ENCODE results near the gene TBC1D30.
"Not testable (repeated sequence)": the region's sequence is repeated elsewhere in the genome, so short reads cannot be mapped to it uniquely, and the experiment has no call there.

TBC1D30 gene, protein sequence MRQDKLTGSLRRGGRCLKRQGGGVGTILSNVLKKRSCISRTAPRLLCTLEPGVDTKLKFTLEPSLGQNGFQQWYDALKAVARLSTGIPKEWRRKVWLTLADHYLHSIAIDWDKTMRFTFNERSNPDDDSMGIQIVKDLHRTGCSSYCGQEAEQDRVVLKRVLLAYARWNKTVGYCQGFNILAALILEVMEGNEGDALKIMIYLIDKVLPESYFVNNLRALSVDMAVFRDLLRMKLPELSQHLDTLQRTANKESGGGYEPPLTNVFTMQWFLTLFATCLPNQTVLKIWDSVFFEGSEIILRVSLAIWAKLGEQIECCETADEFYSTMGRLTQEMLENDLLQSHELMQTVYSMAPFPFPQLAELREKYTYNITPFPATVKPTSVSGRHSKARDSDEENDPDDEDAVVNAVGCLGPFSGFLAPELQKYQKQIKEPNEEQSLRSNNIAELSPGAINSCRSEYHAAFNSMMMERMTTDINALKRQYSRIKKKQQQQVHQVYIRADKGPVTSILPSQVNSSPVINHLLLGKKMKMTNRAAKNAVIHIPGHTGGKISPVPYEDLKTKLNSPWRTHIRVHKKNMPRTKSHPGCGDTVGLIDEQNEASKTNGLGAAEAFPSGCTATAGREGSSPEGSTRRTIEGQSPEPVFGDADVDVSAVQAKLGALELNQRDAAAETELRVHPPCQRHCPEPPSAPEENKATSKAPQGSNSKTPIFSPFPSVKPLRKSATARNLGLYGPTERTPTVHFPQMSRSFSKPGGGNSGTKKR

GRCh38 chr12:64824500-64825142 is at the start of gene TBC1D30:
Gene TBC1D30 (plus strand): TSS chr12:64824647. CDS start chr12:64824880, 233 bp downstream.
- no peak for DNase-seq (ENCODE audit: low read depth in 1 of 2, low spot score in 1 of 2)

DNA sequence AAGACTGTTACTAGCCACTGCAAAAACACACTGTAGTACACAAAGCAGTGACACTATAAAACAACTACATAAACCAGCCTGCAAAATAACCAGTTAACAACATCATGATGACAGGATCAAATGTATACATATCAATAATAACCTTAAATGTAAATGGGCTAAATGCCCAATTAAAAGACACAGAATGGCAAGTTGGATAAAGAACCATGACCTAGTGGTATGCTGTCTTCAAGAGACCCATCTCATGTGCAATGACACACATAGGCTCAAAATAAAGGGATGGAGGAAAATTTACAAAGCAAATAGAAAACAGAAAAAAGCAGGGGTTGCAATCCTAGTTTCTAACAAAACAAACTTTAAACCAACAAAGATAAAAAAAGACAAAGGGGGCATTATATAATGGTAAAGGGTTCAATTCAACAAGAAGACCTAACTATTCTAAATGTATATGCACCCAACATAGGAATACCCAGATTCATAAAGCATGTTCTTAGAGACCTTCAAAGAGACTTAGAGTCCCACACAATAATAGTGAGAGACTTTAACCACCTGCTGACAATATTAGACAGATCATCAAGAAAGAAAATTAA is 49.2 kb upstream of the TBC1D30 start:
- DNase-seq (ENCODE audit: low read depth in 1 of 2, low spot score in 1 of 2): not testable (repeated sequence)

DNA sequence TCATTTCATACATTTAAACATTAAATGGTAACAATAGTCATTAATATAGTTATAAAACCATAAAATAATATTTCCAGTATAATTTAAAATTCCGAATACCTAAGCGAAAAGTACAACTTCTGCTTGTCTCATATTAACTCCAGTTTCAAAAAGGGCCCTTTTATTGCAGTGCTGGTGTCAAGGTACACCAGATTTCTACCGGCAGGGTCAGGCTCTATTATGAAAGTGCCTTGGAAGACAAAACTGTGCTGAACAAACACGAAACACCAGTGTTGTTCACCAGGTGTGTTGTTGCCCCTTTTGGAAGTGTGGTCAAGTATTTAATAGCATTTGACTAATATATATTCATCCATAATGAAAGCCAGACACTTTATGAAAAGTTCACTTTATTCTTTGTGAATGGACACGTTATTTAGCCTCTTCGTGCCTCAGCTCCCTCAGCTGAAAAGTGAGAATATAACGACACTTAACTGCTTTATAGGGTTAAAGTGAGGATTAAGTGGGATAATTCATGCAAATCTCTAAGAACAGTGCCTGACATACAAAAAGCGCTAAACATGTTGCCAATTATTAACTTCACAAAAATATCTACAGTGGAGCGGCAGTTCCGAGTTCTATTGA is 45.0 kb upstream of the TBC1D30 start:
- DNase-seq (ENCODE audit: low read depth in 1 of 2, low spot score in 1 of 2): no peak

DNA sequence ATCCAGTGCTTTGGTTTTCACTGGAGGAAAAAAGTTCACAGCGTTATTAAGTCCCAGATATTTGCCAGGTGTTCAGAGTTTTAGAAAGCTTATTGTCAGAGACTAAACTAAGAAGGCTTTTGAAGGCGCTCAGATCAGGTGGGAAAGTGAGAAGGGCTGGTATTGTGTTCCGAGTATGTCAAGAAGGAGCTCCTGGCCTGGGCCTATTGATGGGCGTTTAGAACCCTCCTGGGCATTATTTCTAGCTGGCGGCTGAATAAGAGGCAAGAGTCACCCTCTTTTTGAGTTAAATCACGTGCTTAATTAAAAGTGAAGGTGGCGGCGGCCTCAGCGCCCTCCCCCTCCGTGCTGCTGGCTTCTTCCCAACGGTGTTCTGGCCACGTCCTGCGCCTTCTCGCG is 44.3 kb upstream of the TBC1D30 start:
- no peak for DNase-seq (ENCODE audit: low read depth in 1 of 2, low spot score in 1 of 2)

- no peak for DNase-seq (ENCODE audit: low read depth in 1 of 2, low spot score in 1 of 2)
Observed at GRCh38 chr12:64780531-64781279, 43.7 kb upstream of the TBC1D30 start.

DNA sequence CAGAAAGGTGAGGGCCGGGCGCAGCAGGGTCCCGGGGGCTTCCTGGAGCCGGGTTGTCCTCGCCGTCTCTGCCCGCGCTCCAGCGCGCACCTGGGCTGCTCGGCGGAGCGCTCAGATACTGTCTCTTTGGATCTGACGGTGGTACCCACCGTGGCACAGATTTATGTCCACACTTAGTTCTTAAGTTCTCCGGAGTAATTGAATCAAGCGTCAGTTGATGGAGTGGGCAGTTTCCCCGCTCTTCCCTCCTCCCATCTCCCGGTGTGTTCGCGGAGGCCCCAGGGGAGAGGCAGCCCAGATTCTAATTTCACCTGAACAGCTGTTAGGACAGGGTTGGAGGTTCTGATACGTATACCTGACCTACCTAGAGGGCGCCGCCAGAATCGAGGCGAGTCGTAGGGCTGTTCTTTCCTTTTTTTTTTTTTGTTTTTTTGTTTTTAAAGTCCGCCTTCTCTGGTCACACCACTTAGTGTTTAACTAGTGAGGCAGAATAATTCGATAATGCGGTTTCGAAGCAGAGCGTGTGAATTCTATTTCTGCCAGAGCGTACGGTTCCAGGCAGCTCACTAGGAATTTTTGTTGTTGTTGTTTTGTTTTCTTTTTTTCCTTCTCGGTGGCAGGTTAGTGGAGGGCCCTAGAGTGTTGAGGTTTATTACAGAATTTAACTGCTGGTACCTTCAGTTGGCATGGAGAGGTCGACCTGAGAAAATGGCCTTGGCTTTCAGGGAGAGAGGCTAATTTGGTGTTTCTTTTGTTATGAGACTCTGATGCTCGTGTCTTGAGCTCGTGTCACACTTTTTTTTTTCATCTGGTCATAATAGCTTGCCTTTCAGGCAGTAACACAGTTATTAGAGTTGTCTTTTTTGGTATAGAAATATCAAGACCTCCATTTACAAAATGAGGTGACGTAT is 42.9 kb upstream of the TBC1D30 start:
- DNase-seq (ENCODE audit: low read depth in 1 of 2, low spot score in 1 of 2): no peak

DNA sequence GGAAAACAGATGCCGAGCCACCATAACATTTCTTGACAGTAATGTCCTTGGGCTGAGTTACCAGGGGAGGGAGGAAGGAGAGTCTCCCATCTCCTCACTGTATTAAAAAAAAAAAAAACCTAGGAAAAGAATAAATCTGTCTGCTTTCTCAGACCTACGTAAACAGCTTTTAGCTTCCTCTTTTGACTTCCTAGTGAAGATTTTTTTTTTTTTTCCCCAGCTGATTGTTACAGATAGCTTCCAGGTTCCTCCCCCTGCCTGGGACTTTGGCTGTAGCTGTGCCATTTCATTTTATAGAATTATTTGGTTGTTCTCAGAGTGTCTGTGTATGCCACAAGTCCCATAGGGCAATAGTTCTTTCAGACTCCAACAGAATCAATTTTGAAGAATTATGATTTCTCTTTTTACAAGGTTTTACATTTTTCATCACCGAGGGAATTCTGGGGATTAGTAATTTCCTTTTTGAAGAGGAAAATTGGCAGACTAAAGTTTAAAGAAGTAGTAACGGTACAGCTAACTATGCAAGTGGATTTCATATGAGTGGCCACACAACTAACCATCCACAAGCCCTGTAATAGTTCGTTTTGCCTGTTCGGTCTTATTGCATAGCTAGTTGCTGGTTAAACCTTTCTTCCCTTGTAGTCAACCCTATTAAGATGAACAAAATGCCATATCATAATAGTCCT is 42.1 kb upstream of the TBC1D30 start:
- DNase-seq (ENCODE audit: low read depth in 1 of 2, low spot score in 1 of 2): no peak

GRCh38 chr12:64785838-64786237 is 38.6 kb upstream of the TBC1D30 start:
- DNase-seq (ENCODE audit: low read depth in 1 of 2, low spot score in 1 of 2): no peak

DNA sequence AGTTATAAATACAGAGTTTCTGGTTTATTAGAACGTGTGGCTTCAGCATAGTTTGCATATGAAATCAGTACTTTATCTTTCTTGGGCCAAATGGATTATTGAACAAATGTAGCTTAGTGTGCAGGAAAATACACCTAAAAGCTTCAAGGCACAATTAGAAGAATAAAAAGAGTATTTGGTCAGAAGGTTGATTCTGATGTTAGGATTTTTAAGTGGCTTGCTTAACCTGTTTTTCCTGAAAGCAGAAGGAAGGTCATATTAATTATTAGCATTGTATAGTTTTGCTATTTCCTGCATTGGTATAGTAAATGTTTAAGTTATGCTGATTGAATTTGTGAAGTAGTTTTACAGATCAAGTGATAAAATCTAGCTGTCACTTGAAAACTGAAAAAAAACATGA is 34.3 kb upstream of the TBC1D30 start:
- DNase-seq (ENCODE audit: low read depth in 1 of 2, low spot score in 1 of 2): no peak

- no peak for DNase-seq (ENCODE audit: low read depth in 1 of 2, low spot score in 1 of 2)
Observed at GRCh38 chr12:64791036-64791435, 33.4 kb upstream of the TBC1D30 start.

GRCh38 chr12:64792128-64792527 is 32.3 kb upstream of the TBC1D30 start:
- DNase-seq (ENCODE audit: low read depth in 1 of 2, low spot score in 1 of 2): no peak

GRCh38 chr12:64793610-64794009 is 30.8 kb upstream of the TBC1D30 start:
- no peak for DNase-seq (ENCODE audit: low read depth in 1 of 2, low spot score in 1 of 2)

GRCh38 chr12:64794305-64794704 is 30.1 kb upstream of the TBC1D30 start:
- DNase-seq (ENCODE audit: low read depth in 1 of 2, low spot score in 1 of 2): no peak

DNA sequence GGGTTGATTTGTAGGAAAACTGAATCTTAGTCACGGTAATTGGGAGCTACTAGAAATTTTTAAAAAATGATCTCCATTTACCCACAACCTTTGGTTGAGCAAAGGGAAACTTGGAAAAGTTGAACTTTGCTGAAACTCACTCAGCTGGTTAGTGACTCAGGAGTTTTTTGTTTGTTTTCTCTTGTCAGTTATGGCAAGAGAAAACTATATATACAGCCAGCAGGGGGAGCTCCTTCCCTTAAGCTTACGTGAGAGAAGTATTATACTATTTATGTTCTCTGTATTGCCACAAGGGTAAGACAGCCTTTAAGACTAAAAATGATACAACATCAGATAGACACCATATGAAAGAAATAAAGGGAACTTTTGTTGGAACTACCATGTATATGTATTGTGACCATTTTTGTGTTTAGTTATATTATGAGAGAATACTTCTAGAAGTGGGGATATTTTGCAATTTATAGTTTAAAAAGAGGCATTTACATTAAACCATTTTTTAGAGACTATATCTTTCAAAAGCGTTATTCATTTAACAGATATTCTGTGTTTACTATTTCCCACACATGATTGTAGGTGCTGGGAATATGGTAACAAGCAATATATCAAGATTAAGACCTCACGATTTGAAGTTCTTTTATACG is 28.1 kb upstream of the TBC1D30 start:
- DNase-seq (ENCODE audit: low read depth in 1 of 2, low spot score in 1 of 2): no peak

DNA sequence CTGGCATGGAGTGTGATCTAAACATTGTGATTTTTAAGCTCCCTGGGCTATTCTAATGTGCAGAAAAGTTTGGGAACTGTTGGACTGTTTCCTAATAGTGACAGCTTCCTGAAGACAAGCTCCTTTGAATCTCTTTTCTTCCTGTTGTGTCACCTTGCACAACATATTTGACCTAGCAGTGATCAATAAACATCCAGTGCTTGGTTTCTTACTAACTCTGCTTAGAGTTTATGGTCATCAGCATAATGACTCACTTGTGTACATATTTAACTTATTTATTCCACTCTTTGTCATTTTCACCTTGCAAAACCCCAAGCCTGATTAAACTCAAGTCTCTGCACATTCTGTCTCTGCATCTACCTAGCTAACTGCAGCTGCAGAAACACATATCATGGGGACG is 27.3 kb upstream of the TBC1D30 start:
- DNase-seq (ENCODE audit: low read depth in 1 of 2, low spot score in 1 of 2): no peak

- no peak for DNase-seq (ENCODE audit: low read depth in 1 of 2, low spot score in 1 of 2)
Observed at GRCh38 chr12:64798165-64798564, 26.3 kb upstream of the TBC1D30 start.

DNA sequence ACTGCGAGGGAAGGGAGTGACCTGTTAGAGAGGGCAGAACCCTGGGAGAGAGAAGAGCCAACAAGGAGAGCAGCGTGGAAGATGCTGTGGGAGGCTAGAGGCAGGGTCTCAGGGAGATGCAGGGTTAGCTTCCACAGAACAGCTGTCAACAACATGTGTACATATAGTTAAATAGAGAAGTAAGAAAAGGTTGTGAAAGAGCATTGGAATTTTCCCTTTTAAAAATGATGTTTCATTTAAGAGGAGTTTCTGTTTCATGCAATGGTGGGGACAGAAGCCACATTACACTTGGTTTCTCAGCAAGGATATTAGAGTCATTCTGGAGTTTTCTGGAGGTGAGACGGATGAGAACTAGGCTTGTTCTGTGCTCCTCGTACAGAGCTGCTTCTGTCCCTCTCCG is 23.8 kb upstream of the TBC1D30 start:
- no peak for DNase-seq (ENCODE audit: low read depth in 1 of 2, low spot score in 1 of 2)

DNA sequence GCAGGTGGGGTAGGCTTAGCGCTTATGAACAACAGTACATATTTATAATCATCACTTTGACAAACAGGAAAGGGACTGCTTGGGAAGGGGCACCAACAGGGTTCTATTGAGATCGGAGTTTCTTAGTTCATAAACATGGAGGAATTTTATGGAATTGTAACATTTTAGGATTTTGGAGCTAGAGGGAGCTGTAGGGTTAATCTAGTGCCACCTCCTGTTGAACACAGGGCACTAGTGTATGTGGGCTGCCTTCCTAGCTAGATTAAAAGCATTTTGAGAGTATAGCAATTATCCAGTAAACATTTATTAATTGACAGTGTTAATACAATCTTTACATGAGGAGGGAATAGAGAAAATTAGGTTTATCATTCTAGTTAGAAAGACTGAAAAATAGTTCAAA is 23.1 kb upstream of the TBC1D30 start:
- DNase-seq (ENCODE audit: low read depth in 1 of 2, low spot score in 1 of 2): no peak
